Esophagus muscularis mucosa (tissue), 4 donors: Measurements from ENCODE around the gene GSTM3. TPM values are rescaled to one million over a fixed set of nuclear protein-coding genes. Genes with fewer than 3 reads are reported as not detected.

Experiments used
- DNase-seq: peaks from one replicate; pipeline ENCODE4 v3.0.0-alpha.2; 2017; ENCODE audit errors: extremely low spot score
- H3K27ac ChIP-seq, 4 donors: fragments of 200-600 bp; sonication (generic); replicated peaks in 1 of 4; 1 replicate in 3 of 4; 2 replicates in 1 of 4; pipeline ENCODE4 v1.5.1; 2016 to 2019; ENCODE audit warnings: mild to moderate bottlenecking in 1 of 4
- H3K27me3 ChIP-seq, 4 donors: fragments of 200-600 bp; sonication (generic); one replicate each; pipeline versions ENCODE4 v1.5.1 to v1.6.0; 2016 to 2019
- H3K36me3 ChIP-seq, 4 donors: fragments of 200-600 bp; sonication (generic); one replicate each; pipeline ENCODE4 v1.5.1; 2016 to 2019
- H3K4me1 ChIP-seq, 4 donors: fragments of 200-600 bp; sonication (generic); one replicate each; pipeline ENCODE4 v1.5.1; 2016 to 2019
- H3K4me3 ChIP-seq, 4 donors: fragments of 200-600 bp; sonication (generic); 1 replicate in 2 of 4; 2 replicates in 2 of 4; pipeline ENCODE4 v1.5.1; 2016 to 2019; ENCODE audit warnings: mild to moderate bottlenecking in 4 of 4, moderate library complexity in 1 of 4
- H3K9me3 ChIP-seq, 4 donors: fragments of 200-600 bp; sonication (generic); 1 replicate in 3 of 4; 2 replicates in 1 of 4; pipeline ENCODE4 v1.5.1; 2016 to 2019
- EP300 ChIP-seq: sonication (generic); formaldehyde crosslinking; IDR thresholded peaks from one replicate; pipeline ENCODE4 v1.6.1; 2017; ENCODE audit warnings: antibody characterized with exemption
- POLR2A ChIP-seq: fragments of 450-650 bp; IDR thresholded peaks from one replicate; pipeline ENCODE4 v1.6.1; 2017; ENCODE audit warnings: antibody characterized with exemption, moderate library complexity, mild to moderate bottlenecking, low read depth
- POLR2AphosphoS5 ChIP-seq, 2 donors: sonication (generic); formaldehyde crosslinking; IDR thresholded peaks; one replicate each; pipeline ENCODE4 v1.6.1; 2017; ENCODE audit warnings: antibody characterized with exemption in 2 of 2
- WGBS: methylation state at CpG from one replicate; pipeline ENCODE4 v1.1.5; 2018; 5-methylcytosine and 5-hydroxymethylcytosine counted together
- intact Hi-C: fragments of 100-400 bp; cut with DNase I; formaldehyde crosslinking; loops from one replicate; pipeline ENCODE4 v1.15.1; 2023
- total RNA-seq, 4 donors: library from RNA; depleted of rRNA; stranded (reverse); fragments of >200 nt; gene quantifications; one replicate each; pipeline versions ENCODE4 v1.1.0 to v1.2.1, GENCODE V29; 2016
- TF ChIP-seq, protein P1 (sequence below), 3 experiments: fragments of 200-600 bp in 2 of 3; fragments of 450-650 bp in 1 of 3; sonication (generic) in 2 of 3; IDR thresholded peaks; one replicate each; pipeline ENCODE4 v1.5.1; 2017 to 2019; ENCODE audit warnings: antibody characterized with exemption in 3 of 3, mild to moderate bottlenecking in 2 of 3, moderate library complexity in 1 of 3

GSTM3 gene
- total RNA-seq, 4 donors from 2014 or later = 64.6 to 111 (median 76.9) TPM

DNA sequence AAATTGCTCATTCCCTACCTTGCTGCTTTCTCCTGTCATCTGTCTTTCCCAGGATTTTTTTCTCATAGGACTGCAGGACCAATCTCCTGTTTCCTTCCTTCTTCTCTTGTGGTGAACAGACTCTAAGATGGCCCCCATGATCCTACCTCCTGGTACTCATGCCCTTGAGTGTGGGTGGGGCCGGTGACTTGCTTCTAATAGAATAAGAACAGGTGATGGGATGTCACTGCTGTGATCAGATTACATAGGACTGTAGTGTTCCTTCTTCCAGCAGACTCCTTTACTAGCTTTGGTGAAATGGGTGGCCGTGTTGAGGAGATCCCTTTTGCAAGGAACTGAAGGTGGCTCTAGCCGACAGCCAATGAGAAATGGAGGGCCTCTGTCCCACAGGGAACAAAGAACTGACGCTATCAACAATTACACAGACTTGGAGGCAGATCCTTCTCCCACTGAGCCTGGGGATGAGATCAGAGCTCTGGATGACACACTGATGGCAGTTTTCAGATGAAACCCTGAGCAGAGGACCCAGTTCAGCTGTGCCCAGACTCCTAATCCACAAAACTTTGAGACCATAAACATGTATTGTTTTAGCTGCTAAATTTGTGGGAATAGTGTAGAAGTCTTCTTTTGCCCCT, 7.5 kb downstream of the GSTM3 start:
- WGBS = 96% methylated on average over 4 of the region's 4 CpGs
- no peak overlapping the region for H3K4me3 ChIP-seq
- no peaks in the 10 kb centered on the region for H3K9me3 ChIP-seq
- intact Hi-C loops = no loop called here
- TF ChIP-seq, protein P1, sequence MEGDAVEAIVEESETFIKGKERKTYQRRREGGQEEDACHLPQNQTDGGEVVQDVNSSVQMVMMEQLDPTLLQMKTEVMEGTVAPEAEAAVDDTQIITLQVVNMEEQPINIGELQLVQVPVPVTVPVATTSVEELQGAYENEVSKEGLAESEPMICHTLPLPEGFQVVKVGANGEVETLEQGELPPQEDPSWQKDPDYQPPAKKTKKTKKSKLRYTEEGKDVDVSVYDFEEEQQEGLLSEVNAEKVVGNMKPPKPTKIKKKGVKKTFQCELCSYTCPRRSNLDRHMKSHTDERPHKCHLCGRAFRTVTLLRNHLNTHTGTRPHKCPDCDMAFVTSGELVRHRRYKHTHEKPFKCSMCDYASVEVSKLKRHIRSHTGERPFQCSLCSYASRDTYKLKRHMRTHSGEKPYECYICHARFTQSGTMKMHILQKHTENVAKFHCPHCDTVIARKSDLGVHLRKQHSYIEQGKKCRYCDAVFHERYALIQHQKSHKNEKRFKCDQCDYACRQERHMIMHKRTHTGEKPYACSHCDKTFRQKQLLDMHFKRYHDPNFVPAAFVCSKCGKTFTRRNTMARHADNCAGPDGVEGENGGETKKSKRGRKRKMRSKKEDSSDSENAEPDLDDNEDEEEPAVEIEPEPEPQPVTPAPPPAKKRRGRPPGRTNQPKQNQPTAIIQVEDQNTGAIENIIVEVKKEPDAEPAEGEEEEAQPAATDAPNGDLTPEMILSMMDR (IDR thresholded peaks at IDR 0.05) = no peak
- no peak for TF ChIP-seq POLR2A
- no peak for TF ChIP-seq EP300
- no peak for TF ChIP-seq POLR2AphosphoS5 (IDR thresholded peaks at IDR 0.05)
- no peaks in the 10 kb centered on the region for H3K4me1 ChIP-seq
- no peak overlapping the region for H3K27ac ChIP-seq
- peaks cover 6 to 21% (median 13%) of the 10 kb centered on the region in 4 donors for H3K36me3 ChIP-seq
- DNase-seq = no peak
- H3K27me3 ChIP-seq = no peaks in the 10 kb centered on the region

DNA sequence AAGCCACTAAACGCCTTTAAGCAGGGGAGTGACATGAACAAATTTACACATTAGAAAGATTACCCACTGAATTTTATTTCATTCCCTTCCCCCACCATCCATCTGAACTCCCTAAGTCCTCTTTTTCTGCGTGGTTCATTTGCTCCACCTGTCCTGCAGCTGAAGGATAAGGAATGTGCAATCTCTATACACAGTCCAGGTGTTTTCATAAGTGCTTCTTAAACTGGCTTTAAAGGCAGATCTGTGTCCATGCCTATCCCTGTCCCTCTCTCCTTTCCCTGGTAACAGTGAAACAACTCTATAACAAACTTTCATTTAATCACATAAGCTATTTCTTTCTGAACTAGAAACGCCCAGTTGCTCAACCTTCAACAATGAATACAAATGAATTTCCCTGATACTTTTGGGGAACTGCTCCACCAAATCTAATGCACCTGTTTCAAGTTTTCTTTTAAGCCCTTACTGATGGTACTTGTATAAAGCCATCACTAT, 8.4 kb downstream of the GSTM3 start:
- H3K9me3 ChIP-seq = no peaks in the 10 kb centered on the region
- no peak overlapping the region for H3K27ac ChIP-seq
- 62% methylated on average over 3 of the region's 3 CpGs for WGBS
- DNase-seq = no peak
- H3K4me3 ChIP-seq = no peak overlapping the region
- TF ChIP-seq POLR2A = no peak
- TF ChIP-seq, protein P1 (IDR thresholded peaks at IDR 0.05) = no peak
- TF ChIP-seq EP300 = no peak
- TF ChIP-seq POLR2AphosphoS5 (IDR thresholded peaks at IDR 0.05) = no peak
- no peaks in the 10 kb centered on the region for H3K4me1 ChIP-seq
- H3K27me3 ChIP-seq = no peaks in the 10 kb centered on the region
- H3K36me3 ChIP-seq = peaks cover 5 to 13% (median 9%) of the 10 kb centered on the region in 4 donors
- intact Hi-C loops = no loop called here

DNA sequence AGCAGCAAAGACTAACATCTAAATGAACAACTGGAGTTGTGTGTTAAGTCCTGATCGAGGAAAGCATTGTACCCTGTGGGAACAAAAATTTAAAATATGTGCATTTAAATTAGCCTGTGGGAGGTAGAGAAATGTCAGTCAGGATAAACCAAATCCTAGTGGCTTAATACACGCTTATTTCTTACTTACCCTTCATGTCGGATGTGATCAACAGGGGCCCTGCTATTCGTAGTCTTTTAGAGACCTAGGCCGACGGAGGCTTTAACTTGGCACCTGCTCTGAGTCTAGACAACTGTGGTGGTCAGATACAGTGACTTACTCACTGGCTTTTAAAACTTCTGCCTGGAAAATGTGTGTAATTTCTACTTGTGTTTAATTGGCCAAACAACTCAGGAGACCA, 10.2 kb downstream of the GSTM3 start:
- intact Hi-C loops = no loop called here
- Histone ChIP-seq H3K27ac (no peak overlapping the region), H3K4me3 (no peak overlapping the region), H3K36me3 (no peaks in the 10 kb centered on the region), H3K27me3 (no peaks in the 10 kb centered on the region), H3K9me3 (no peaks in the 10 kb centered on the region), H3K4me1 (no peaks in the 10 kb centered on the region)
- TF ChIP-seq, protein P1 (IDR thresholded peaks at IDR 0.05) = no peak
- no peak for TF ChIP-seq EP300
- TF ChIP-seq POLR2AphosphoS5 (IDR thresholded peaks at IDR 0.05) = no peak
- TF ChIP-seq POLR2A = no peak
- 80% methylated on average over 6 of the region's 6 CpGs for WGBS
- DNase-seq = no peak

DNA sequence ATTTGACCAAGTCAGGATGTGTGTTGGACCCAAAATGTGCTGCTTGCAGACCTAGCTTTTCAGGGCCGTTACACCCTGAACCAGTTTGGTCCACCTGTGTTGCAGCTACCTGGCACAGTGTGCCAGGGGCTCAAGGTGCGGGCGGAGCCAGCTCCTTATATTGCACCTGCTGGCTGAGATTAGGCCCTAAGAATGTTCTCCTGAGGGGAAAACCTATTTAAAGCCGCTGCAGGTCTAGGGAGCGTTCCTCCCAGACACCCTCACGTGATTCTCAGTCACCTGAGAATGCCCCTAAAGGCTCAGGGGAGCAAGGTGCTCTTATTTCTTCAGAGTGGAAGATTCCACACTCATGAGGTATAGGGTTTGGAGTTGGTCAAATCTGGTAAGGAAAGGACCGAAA, 12.0 kb downstream of the GSTM3 start:
- DNase-seq = no peak
- WGBS = 88% methylated on average over 5 of the region's 7 CpGs
- H3K4me3 ChIP-seq = no peak overlapping the region
- TF ChIP-seq, protein P1 (IDR thresholded peaks at IDR 0.05) = no peak
- TF ChIP-seq POLR2A (no peak), POLR2AphosphoS5 (IDR thresholded peaks at IDR 0.05) (no peak), EP300 (no peak)
- H3K36me3 ChIP-seq = no peaks in the 10 kb centered on the region
- H3K4me1 ChIP-seq = no peaks in the 10 kb centered on the region
- no peaks in the 10 kb centered on the region for H3K27me3 ChIP-seq
- H3K27ac ChIP-seq = no peak overlapping the region
- H3K9me3 ChIP-seq = no peaks in the 10 kb centered on the region
- intact Hi-C loops = no loop called here
